IMR-90 (cell line): ENCODE data around the gene ALDH3A2. TPM values are rescaled to one million over a fixed set of nuclear protein-coding genes. Genes with fewer than 3 reads are reported as not detected.

ENCODE experiments used
- ATAC-seq: fragments of 200-7000 bp; cut with Tn5 transposase; 2 replicates; pipeline ENCODE4 v1.9.1; 2020; ENCODE audit warnings: low read depth, mild to moderate bottlenecking, moderate library complexity
- BruUV-seq: library from RNA; stranded (reverse); fragments of 400-500 nt; replicated peaks from 2 replicates; lab custom pipeline; 2021; lab: Mats Ljungman, UMichigan
- CTCF ChIA-PET: fragments of 300-600 bp; formaldehyde crosslinking; extraction: SDS; loops from one replicate; lab custom pipeline; 2021; ENCODE audit warnings: antibody characterized with exemption; lab: Yijun Ruan, JAX
- POLR2A ChIA-PET: fragments of 300-600 bp; sonication (Branson Sonifier 250); formaldehyde crosslinking; loops from one replicate; lab custom pipeline; 2022; ENCODE audit warnings: antibody characterized with exemption; ENCODE audit not compliant: unreplicated experiment; lab: Charles Lee
- DNase-seq: peaks from one replicate; pipeline ENCODE4 v3.0.0; 2013
- H2AFZ ChIP-seq: replicated peaks from 2 replicates; pipeline ENCODE3; 2013; ENCODE audit warnings: low read length, mild to moderate bottlenecking; ENCODE audit not compliant: poor library complexity
- H2AK5ac ChIP-seq: 2 replicates; pipeline ENCODE4 v1.6.1; 2013; ENCODE audit warnings: low read depth, low read length, inconsistent platforms
- H2AK9ac ChIP-seq: replicated peaks from 2 replicates; pipeline ENCODE3; 2013; ENCODE audit warnings: mild to moderate bottlenecking, low read depth, low read length, moderate library complexity; ENCODE audit not compliant: poor library complexity
- H2BK120ac ChIP-seq: 2 replicates; pipeline ENCODE4 v1.6.1; 2013; ENCODE audit warnings: low read depth, low read length, inconsistent platforms
- H2BK15ac ChIP-seq: 3 replicates; pipeline ENCODE4 v1.6.1; 2013; ENCODE audit warnings: low read depth, low read length, inconsistent platforms
- H2BK20ac ChIP-seq: 2 replicates; pipeline ENCODE4 v1.6.1; 2013; ENCODE audit warnings: low read depth, mild to moderate bottlenecking, inconsistent platforms, low read length, moderate library complexity
- H2BK5ac ChIP-seq: 2 replicates; pipeline ENCODE4 v1.6.1; 2013; ENCODE audit warnings: mild to moderate bottlenecking, low read depth, low read length, inconsistent platforms; ENCODE audit not compliant: poor library complexity, severe bottlenecking
- H3K14ac ChIP-seq: replicated peaks from 2 replicates; pipeline ENCODE4 v1.6.1; 2013; ENCODE audit warnings: low read depth, low read length, inconsistent platforms
- H3K18ac ChIP-seq: 2 replicates; pipeline ENCODE4 v1.6.1; 2013; ENCODE audit warnings: low read depth, low read length, control low read depth
- H3K23ac ChIP-seq: 2 replicates; pipeline ENCODE4 v1.6.1; 2013; ENCODE audit warnings: low read depth, low read length, inconsistent platforms
- H3K27ac ChIP-seq: 2 replicates; pipeline ENCODE4 v1.5.1; 2013; ENCODE audit warnings: mild to moderate bottlenecking, control low read depth, low read length; ENCODE audit not compliant: insufficient read depth
- H3K27me3 ChIP-seq: 2 replicates; pipeline ENCODE4 v1.6.1; 2013; ENCODE audit warnings: low read length; ENCODE audit not compliant: control insufficient read depth, insufficient read depth
- H3K36me3 ChIP-seq: 2 replicates; pipeline ENCODE4 v1.6.1; 2013; ENCODE audit warnings: low read length, mixed read lengths; ENCODE audit not compliant: control insufficient read depth, insufficient read depth
- H3K4ac ChIP-seq: 2 replicates; pipeline ENCODE4 v1.6.1; 2013; ENCODE audit warnings: low read depth, low read length, inconsistent platforms
- H3K4me1 ChIP-seq: 2 replicates; pipeline ENCODE4 v1.6.1; 2013; ENCODE audit warnings: low read length, mixed read lengths; ENCODE audit not compliant: control insufficient read depth, insufficient read depth
- H3K4me2 ChIP-seq: 2 replicates; pipeline ENCODE4 v1.6.1; 2013; ENCODE audit warnings: low read depth, mild to moderate bottlenecking, control low read depth, low read length, moderate library complexity
- H3K4me3 ChIP-seq: 2 replicates; pipeline ENCODE4 v1.5.1; 2013; ENCODE audit warnings: low read depth, mild to moderate bottlenecking, control low read depth, low read length, moderate library complexity; ENCODE audit not compliant: insufficient read depth
- H3K56ac ChIP-seq: 2 replicates; pipeline ENCODE4 v1.6.1; 2013; ENCODE audit warnings: low read length, inconsistent platforms; ENCODE audit not compliant: insufficient read depth; ENCODE audit errors: extremely low read depth
- H3K79me1 ChIP-seq, 2 experiments: 2 replicates each; pipeline ENCODE4 v1.6.1; 2013; ENCODE audit warnings: low read length in 2 of 2, inconsistent platforms in 1 of 2, low read depth in 1 of 2
- H3K9ac ChIP-seq: 2 replicates; pipeline ENCODE4 v1.6.1; 2013; ENCODE audit warnings: low read depth, low read length, control low read depth
- H3K9me1 ChIP-seq: 2 replicates; pipeline ENCODE4 v1.6.1; 2013; ENCODE audit warnings: low read length, inconsistent platforms; ENCODE audit not compliant: insufficient read depth
- H3K9me3 ChIP-seq: 2 replicates; pipeline ENCODE4 v1.6.1; 2013; ENCODE audit warnings: low read length; ENCODE audit not compliant: control insufficient read depth, insufficient read depth
- H4K20me1 ChIP-seq: 2 replicates; pipeline ENCODE4 v1.6.1; 2013; ENCODE audit warnings: low read length, inconsistent platforms; ENCODE audit not compliant: insufficient read depth
- H4K5ac ChIP-seq: 2 replicates; pipeline ENCODE4 v1.6.1; 2013; ENCODE audit warnings: mild to moderate bottlenecking, low read depth, low read length, control low read depth
- H4K8ac ChIP-seq, 2 experiments: 2 replicates each; pipeline ENCODE4 v1.6.1; 2013; ENCODE audit warnings: low read depth in 2 of 2, low read length in 2 of 2, control low read depth in 1 of 2, inconsistent platforms in 1 of 2
- H4K91ac ChIP-seq: 2 replicates; pipeline ENCODE4 v1.6.1; 2013; ENCODE audit warnings: low read depth, low read length, inconsistent platforms; ENCODE audit not compliant: insufficient read depth
- CEBPB ChIP-seq: IDR thresholded peaks from 2 replicates; pipeline ENCODE4 v1.6.1; 2012; ENCODE audit warnings: low read depth, low read length, improper control_type of control experiment
- ELK1 ChIP-seq: fragments of 150-350 bp; IDR thresholded peaks from 2 replicates; pipeline ENCODE4 v1.6.1; 2016; ENCODE audit warnings: low read depth, mild to moderate bottlenecking, low read length, moderate library complexity, borderline replicate concordance
- MAFK ChIP-seq: IDR thresholded peaks from 2 replicates; pipeline ENCODE4 v1.6.1; 2012; ENCODE audit warnings: low read depth, low read length, improper control_type of control experiment
- MAZ ChIP-seq: IDR thresholded peaks from 2 replicates; pipeline ENCODE4 v1.6.1; 2012; ENCODE audit warnings: low read depth, mild to moderate bottlenecking, low read length, improper control_type of control experiment, moderate library complexity, borderline replicate concordance
- MXI1 ChIP-seq: IDR thresholded peaks from 2 replicates; pipeline ENCODE4 v1.6.1; 2012; ENCODE audit warnings: low read depth, mild to moderate bottlenecking, low read length, moderate library complexity, borderline replicate concordance
- NFE2L2 ChIP-seq: fragments of 150-350 bp; IDR thresholded peaks from 2 replicates; pipeline ENCODE4 v1.6.1; 2016; ENCODE audit warnings: low read depth, mild to moderate bottlenecking, low read length
- POLR2A ChIP-seq: IDR thresholded peaks from 2 replicates; pipeline ENCODE4 v1.6.1; 2012; ENCODE audit warnings: mild to moderate bottlenecking, low read depth, low read length
- RAD21 ChIP-seq: IDR thresholded peaks from 2 replicates; pipeline ENCODE4 v1.6.1; 2012; ENCODE audit warnings: low read length, improper control_type of control experiment
- RCOR1 ChIP-seq: IDR thresholded peaks from 2 replicates; pipeline ENCODE4 v1.6.1; 2012; ENCODE audit warnings: mild to moderate bottlenecking, low read length, improper control_type of control experiment; ENCODE audit not compliant: insufficient replicate concordance
- RFX5 ChIP-seq: IDR thresholded peaks from 2 replicates; pipeline ENCODE4 v1.8.0; 2012; ENCODE audit warnings: low read depth, mild to moderate bottlenecking, low read length, moderate library complexity
- SMC3 ChIP-seq: fragments of 150-350 bp; IDR thresholded peaks from 2 replicates; pipeline ENCODE4 v1.6.1; 2016; ENCODE audit warnings: low read depth, mild to moderate bottlenecking, antibody characterized with exemption, low read length, moderate library complexity
- USF2 ChIP-seq: fragments of 150-350 bp; IDR thresholded peaks from 2 replicates; pipeline ENCODE4 v1.6.1; 2017; ENCODE audit warnings: mild to moderate bottlenecking, antibody characterized with exemption, low read length, low read depth
- WGBS, 2 experiments: methylation state at CpG; one replicate each; pipeline versions ENCODE4 v1.1.5 to v1.1.7; 2013; ENCODE audit warnings: missing lambda C conversion rate in 2 of 2; ENCODE audit not compliant: insufficient read length in 1 of 2; ENCODE audit errors: extremely low coverage in 2 of 2; 5-methylcytosine and 5-hydroxymethylcytosine counted together
- dilution Hi-C: fragments of 300-500 bp; cut with HindIII; formaldehyde crosslinking; loops from one replicate; pipeline ENCODE4 v1.14.3; 2018; ENCODE audit warnings: low sequenced_read_pairs; ENCODE audit not compliant: unreplicated experiment
- in situ Hi-C: fragments of 300-500 bp; cut with MboI; formaldehyde crosslinking; loops from 3 replicates; pipeline ENCODE4 v1.14.3; 2019; ENCODE audit warnings: low sequenced_read_pairs, inconsistent platforms, mixed read lengths
- intact Hi-C: fragments of 100-400 bp; cut with micrococcal nuclease; formaldehyde crosslinking; loops from 2 replicates; pipeline ENCODE4 v1.10.0; 2022
- polyA plus RNA-seq, 3 experiments: library from polyadenylated mRNA; depleted of rRNA; stranded (reverse); fragments of >200 nt; gene quantifications; 2 replicates each; pipeline ENCODE4 v1.2.3, GENCODE V29; 2012; ENCODE audit warnings: low replicate concordance in 1 of 3
- total RNA-seq: library from RNA; depleted of rRNA; stranded (reverse); fragments of >200 nt; gene quantifications from 2 replicates; pipeline ENCODE4 v1.2.3, GENCODE V29; 2012

Gene ALDH3A2
- total and polyA plus RNA-seq, 2 of the 4 experiments (the other 2 are of a cell fraction): 4.0 to 7.9 TPM

- Histone ChIP-seq H3K27ac (no peak overlapping the region), H3K23ac (no peak overlapping the region), H3K56ac (no peak overlapping the region), H3K79me1 (no peaks in the 10 kb centered on the region), H3K36me3 (no peaks in the 10 kb centered on the region), H2BK5ac (no peak overlapping the region), H2BK20ac (no peak overlapping the region), H3K27me3 (peaks cover 6% of the 10 kb centered on the region), H2AK9ac (no peak overlapping the region), H3K14ac (no peak overlapping the region), H3K9me1 (no peaks in the 10 kb centered on the region), H3K18ac (no peak overlapping the region), H2BK120ac (no peak overlapping the region), H3K9ac (no peak overlapping the region), H2BK15ac (no peak overlapping the region), H3K9me3 (no peaks in the 10 kb centered on the region; the same call in 1 of the 2 replicates), H4K8ac (no peak overlapping the region), H3K4me3 (no peak overlapping the region), H4K5ac (no peak overlapping the region), H4K20me1 (no peaks in the 10 kb centered on the region; the same call in 1 of the 2 replicates), H4K91ac (no peak overlapping the region), H2AFZ (no peak overlapping the region), H3K4me1 (no peaks in the 10 kb centered on the region), H2AK5ac (no peak overlapping the region), H3K4ac (no peak overlapping the region), H3K4me2 (no peak overlapping the region)
- no TSS peak for BruUV-seq
- CTCF ChIA-PET: no interaction called here
- DNase-seq (no peak), ATAC-seq (no peak)
- intact Hi-C loops: no loop called here
- in situ Hi-C loops: no loop called here
- POLR2A ChIA-PET: no interaction called here
- WGBS, 2 experiments: no CpG with 5 or more reads among the region's 2 CpGs
- dilution Hi-C loops: no loop called here
- TF ChIP-seq RAD21 (no peak), RFX5 (no peak), CEBPB (no peak), MAFK (no peak), MXI1 (no peak), USF2 (no peak), ELK1 (no peak), SMC3 (no peak), MAZ (no peak), NFE2L2 (no peak), RCOR1 (no peak), POLR2A (no peak)
Measured at GRCh38 chr17:19683117-19683516, 34.6 kb downstream of the ALDH3A2 start.
